CD4-positive, alpha-beta T cell (primary cell): ENCODE measurements around the gene EPB41L3. TPM values are rescaled to one million over a fixed set of nuclear protein-coding genes. Genes with fewer than 3 reads are reported as not detected.

Experiments used
- ATAC-seq: fragments of 200-7000 bp; cut with Tn5 transposase; one replicate; pipeline ENCODE4 v1.10.0; 2022; ENCODE audit warnings: mild to moderate bottlenecking; ENCODE audit not compliant: poor library complexity
- CTCF ChIA-PET: fragments of 350-600 bp; sonication (Branson Sonifier 250); formaldehyde crosslinking; loops from one replicate; lab custom pipeline; 2021; ENCODE audit warnings: antibody characterized with exemption, inconsistent platforms; lab: Charles Lee
- POLR2A ChIA-PET: fragments of 350-600 bp; sonication (Branson Sonifier 250); formaldehyde crosslinking; loops from one replicate; lab custom pipeline; 2021; ENCODE audit warnings: antibody characterized with exemption, inconsistent platforms; lab: Charles Lee
- DNase-seq, 14 experiments: peaks; one replicate each; pipeline ENCODE4 v3.0.0-alpha.2; 2013 to 2020; ENCODE audit warnings: mixed read lengths in 2 of 14
- H3K27ac ChIP-seq, 2 donors: one replicate each; pipeline versions ENCODE4 v1.5.1 to v1.7.0; 2013; ENCODE audit warnings: low read length in 2 of 2, low read depth in 1 of 2, mild to moderate bottlenecking in 1 of 2
- H3K27me3 ChIP-seq, 2 experiments: 1 replicate in 1 of 2; 2 replicates in 1 of 2; pipeline versions ENCODE4 v1.6.1 to v1.7.0; 2013; ENCODE audit warnings: low read length in 2 of 2, control low read depth in 1 of 2, mild to moderate bottlenecking in 1 of 2, moderate library complexity in 1 of 2; ENCODE audit not compliant: insufficient read depth in 2 of 2, control insufficient read depth in 1 of 2
- H3K36me3 ChIP-seq: one replicate; pipeline ENCODE4 v1.6.1; 2013; ENCODE audit warnings: low read length, control low read depth; ENCODE audit not compliant: insufficient read depth
- H3K4me1 ChIP-seq: one replicate; pipeline ENCODE4 v1.6.1; 2013; ENCODE audit warnings: low read length, control low read depth; ENCODE audit not compliant: insufficient read depth
- H3K4me3 ChIP-seq: one replicate; pipeline ENCODE4 v1.5.1; 2013; ENCODE audit warnings: mild to moderate bottlenecking, low read length, moderate library complexity
- H3K9me3 ChIP-seq, 2 experiments: 1 replicate in 1 of 2; 2 replicates in 1 of 2; pipeline versions ENCODE4 v1.6.1 to v1.7.0; 2013; ENCODE audit warnings: low read length in 2 of 2, mild to moderate bottlenecking in 2 of 2, control low read depth in 1 of 2, moderate library complexity in 1 of 2; ENCODE audit not compliant: control insufficient read depth in 1 of 2, insufficient read depth in 1 of 2
- H3K27ac Mint-ChIP-seq: one replicate; pipeline ENCODE4 v1.8.0; 2020; ENCODE audit warnings: mixed read lengths
- H3K27me3 Mint-ChIP-seq: one replicate; pipeline ENCODE4 v1.8.0; 2021; ENCODE audit warnings: mixed read lengths
- H3K36me3 Mint-ChIP-seq: one replicate; pipeline ENCODE4 v1.8.0; 2021; ENCODE audit warnings: low read depth, mixed read lengths
- H3K4me1 Mint-ChIP-seq: one replicate; pipeline ENCODE4 v1.8.0; 2021; ENCODE audit warnings: low read depth, mixed read lengths
- H3K4me3 Mint-ChIP-seq: one replicate; pipeline ENCODE4 v1.8.0; 2020; ENCODE audit warnings: mild to moderate bottlenecking, mixed read lengths
- H3K9me3 Mint-ChIP-seq: one replicate; pipeline ENCODE4 v1.8.0; 2020; ENCODE audit warnings: mixed read lengths
- CTCF ChIP-seq: fragments of 200-600 bp; IDR thresholded peaks from one replicate; pipeline ENCODE4 v1.8.0; 2022; ENCODE audit warnings: antibody characterized with exemption, mild to moderate bottlenecking
- intact Hi-C, 2 experiments: fragments of 100-400 bp; cut with DNase I in 1 of 2; cut with micrococcal nuclease in 1 of 2; formaldehyde crosslinking; loops; one replicate each; pipeline versions ENCODE4 v1.15.1 to v1.9.0; 2023 to 2025; cut with DNase I, micrococcal nuclease
- total RNA-seq, 174 experiments: library from RNA in 2 of 174; stranded (reverse) in 2 of 174; gene quantifications; one replicate each; pipeline ENCODE4 v1.2.3 and lab custom pipeline; 2021 to 2026

The EPB41L3 gene
- total RNA-seq, 2 experiments from 2014 or later: 10.9 to 11.2 TPM

GRCh38 chr18:5537860-5538259 lies 5.9 kb downstream of the EPB41L3 start:
- intact Hi-C loops: no loop called here
- DNase-seq (no peak), ATAC-seq (no peak)
- no peak overlapping the region for H3K4me3 Mint-ChIP-seq
- ChIA-PET CTCF (no interaction called here), POLR2A (no interaction called here)
- Histone ChIP-seq H3K36me3 (no peaks in the 10 kb centered on the region), H3K27ac (no peak overlapping the region), H3K9me3 (no peaks in the 10 kb centered on the region), H3K4me1 (peaks cover 2% of the 10 kb centered on the region), H3K4me3 (no peak overlapping the region), H3K27me3 (peaks cover 5 to 23% of the 10 kb centered on the region in 2 experiments)
- H3K36me3 Mint-ChIP-seq: no peaks in the 10 kb centered on the region
- no peak overlapping the region for H3K27ac Mint-ChIP-seq
- peaks cover 15% of the 10 kb centered on the region for H3K4me1 Mint-ChIP-seq
- H3K27me3 Mint-ChIP-seq: peaks cover 40% of the 10 kb centered on the region
- H3K9me3 Mint-ChIP-seq: no peaks in the 10 kb centered on the region
- TF ChIP-seq CTCF: no peak

GRCh38 chr18:5534845-5535244 lies 9.0 kb downstream of the EPB41L3 start:
- ATAC-seq: no peak
- H3K36me3 ChIP-seq: no peaks in the 10 kb centered on the region
- Mint-ChIP-seq H3K4me3 (no peak overlapping the region), H3K9me3 (no peaks in the 10 kb centered on the region), H3K36me3 (no peaks in the 10 kb centered on the region), H3K4me1 (no peaks in the 10 kb centered on the region), H3K27ac (no peak overlapping the region), H3K27me3 (peaks cover 21% of the 10 kb centered on the region)
- ChIA-PET CTCF (no interaction called here), POLR2A (no interaction called here)
- intact Hi-C loops: no loop called here
- H3K27ac ChIP-seq: no peak overlapping the region
- H3K4me1 ChIP-seq: no peaks in the 10 kb centered on the region
- DNase-seq: no peak
- peaks cover 0 to 5% of the 10 kb centered on the region in 2 experiments for H3K27me3 ChIP-seq
- TF ChIP-seq CTCF: no peak
- no peaks in the 10 kb centered on the region for H3K9me3 ChIP-seq
- no peak overlapping the region for H3K4me3 ChIP-seq

- Mint-ChIP-seq H3K4me1 (no peaks in the 10 kb centered on the region), H3K9me3 (no peaks in the 10 kb centered on the region), H3K27ac (no peak overlapping the region), H3K27me3 (peaks cover 10% of the 10 kb centered on the region), H3K4me3 (no peak overlapping the region), H3K36me3 (no peaks in the 10 kb centered on the region)
- ChIA-PET CTCF (interaction anchor here (0.7 kb wide), 1 partner anchor 11 kb away, joined by 3 read pairs; no protein-coding TSS in a partner anchor), POLR2A (no interaction called here)
- H3K27me3 ChIP-seq: no peaks in the 10 kb centered on the region
- no peak overlapping the region for H3K4me3 ChIP-seq
- no peaks in the 10 kb centered on the region for H3K36me3 ChIP-seq
- intact Hi-C loops: no loop called here
- no peak for TF ChIP-seq CTCF
- no peak overlapping the region for H3K27ac ChIP-seq
- DNase-seq (no peak), ATAC-seq (no peak)
- no peaks in the 10 kb centered on the region for H3K9me3 ChIP-seq
- peaks cover 3% of the 10 kb centered on the region for H3K4me1 ChIP-seq
These were observed 11.7 kb downstream of the EPB41L3 start for GRCh38 chr18:5532066-5532465.
